GM21576 (cell line): ENCODE data around the gene ZP3.
A peak's percentile ranks its signal among the peaks of the same experiment; 100 is the strongest.
"Not testable (repeated sequence)": the region's sequence is repeated elsewhere in the genome, so short reads cannot be mapped to it uniquely, and the experiment has no call there.

Source experiments
- ATAC-seq: cut with Tn5 transposase; IDR thresholded peaks from one replicate; pipeline ENCODE4 v1.9.1; 2021; ENCODE audit warnings: mild to moderate bottlenecking, moderate library complexity; ENCODE audit not compliant: unreplicated experiment

The ZP3 gene

DNA sequence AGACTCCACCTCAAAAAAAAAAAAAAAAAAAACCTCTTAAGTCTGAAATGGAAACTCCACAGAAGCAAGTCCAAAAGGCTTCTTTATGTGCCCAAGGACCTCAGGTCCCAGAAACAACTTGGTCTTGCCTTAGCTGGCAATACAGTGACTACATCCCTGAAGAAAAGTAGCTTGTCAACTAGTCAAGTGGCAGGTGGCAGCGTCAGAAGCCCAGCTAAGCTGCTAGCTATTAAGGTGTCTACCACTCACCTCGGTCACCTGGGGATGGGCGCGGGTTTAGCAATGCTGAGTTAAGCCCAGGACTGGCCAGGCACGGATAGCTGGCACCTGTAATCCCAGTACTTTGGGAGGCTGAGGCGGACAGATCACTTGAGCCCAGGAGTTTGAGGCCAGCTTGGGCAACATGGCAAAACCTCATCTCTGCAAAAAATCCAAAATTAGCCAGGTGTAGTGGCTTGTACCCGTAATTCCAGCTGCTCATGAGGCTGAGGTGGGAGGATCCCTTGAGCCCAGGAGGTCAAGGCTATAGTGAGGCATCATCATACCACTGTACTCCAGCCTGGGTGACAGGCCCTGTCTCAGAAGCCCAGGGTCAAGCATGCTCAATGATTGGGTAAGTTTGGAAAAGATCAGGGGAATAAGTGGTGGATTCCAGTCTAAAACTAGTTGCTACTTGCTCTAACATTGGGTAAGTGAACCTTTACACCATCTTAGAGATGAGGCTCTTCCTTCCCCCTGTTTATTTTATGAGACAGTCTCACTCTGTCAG, 14.6 kb downstream of the ZP3 start:
- ATAC-seq, result not testable (repeated sequence)

GRCh38 chr7:76440404-76440803, 15.7 kb downstream of the ZP3 start:
- ATAC-seq, result not testable (repeated sequence)

GRCh38 chr7:76441792-76442191, 17.0 kb downstream of the ZP3 start:
- peak; percentile 34 for ATAC-seq

GRCh38 chr7:76442664-76443446, 18.1 kb downstream of the ZP3 start:
- not testable (repeated sequence) for ATAC-seq

GRCh38 chr7:76443846-76444245, 19.1 kb downstream of the ZP3 start:
- ATAC-seq, result not testable (repeated sequence)

DNA sequence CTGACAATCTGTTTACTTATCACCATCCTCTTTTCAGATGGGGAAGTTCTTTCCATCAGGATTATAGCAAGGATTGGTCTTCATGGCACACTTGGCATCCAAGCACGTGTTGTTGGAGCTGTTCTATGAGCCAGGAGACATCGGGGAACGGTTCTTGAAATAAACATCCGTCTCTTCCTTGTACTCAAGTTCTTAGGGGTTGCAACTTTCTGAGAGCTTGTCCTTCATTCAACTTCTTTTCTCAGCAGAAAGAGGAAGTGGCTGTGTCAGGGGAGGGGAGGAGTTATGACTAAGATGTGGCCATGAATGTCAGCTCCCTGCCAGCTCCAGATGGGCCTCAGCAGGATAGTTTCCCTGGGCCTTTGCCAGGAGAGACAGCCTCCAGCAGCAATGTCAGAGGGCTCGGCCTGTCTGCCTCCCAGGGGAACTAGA, 20.8 kb downstream of the ZP3 start:
- peak; percentile 87 for ATAC-seq

DNA sequence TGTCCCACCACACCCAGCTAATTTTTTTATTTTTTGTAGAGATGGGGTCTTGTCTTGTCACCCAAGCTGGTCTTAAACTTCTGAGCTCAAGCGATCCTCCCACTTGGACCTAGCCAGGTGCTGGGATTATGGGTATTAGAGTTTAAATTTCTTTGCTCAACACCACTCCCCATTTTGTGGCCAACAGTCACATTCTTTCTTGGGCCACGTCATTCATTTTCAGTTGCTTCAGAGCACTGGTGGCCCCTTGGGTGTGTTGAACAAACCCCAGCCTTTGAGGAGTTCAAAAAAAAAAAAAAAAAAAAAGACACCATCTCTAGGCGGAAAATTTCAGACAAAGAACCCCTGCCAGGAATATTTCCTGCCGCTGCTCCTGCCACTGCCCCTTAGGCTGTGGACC, 32.3 kb downstream of the ZP3 start:
- ATAC-seq, result not testable (repeated sequence)

- not testable (repeated sequence) for ATAC-seq
These were observed 33.8 kb downstream of the ZP3 start for GRCh38 chr7:76458504-76458903.

DNA sequence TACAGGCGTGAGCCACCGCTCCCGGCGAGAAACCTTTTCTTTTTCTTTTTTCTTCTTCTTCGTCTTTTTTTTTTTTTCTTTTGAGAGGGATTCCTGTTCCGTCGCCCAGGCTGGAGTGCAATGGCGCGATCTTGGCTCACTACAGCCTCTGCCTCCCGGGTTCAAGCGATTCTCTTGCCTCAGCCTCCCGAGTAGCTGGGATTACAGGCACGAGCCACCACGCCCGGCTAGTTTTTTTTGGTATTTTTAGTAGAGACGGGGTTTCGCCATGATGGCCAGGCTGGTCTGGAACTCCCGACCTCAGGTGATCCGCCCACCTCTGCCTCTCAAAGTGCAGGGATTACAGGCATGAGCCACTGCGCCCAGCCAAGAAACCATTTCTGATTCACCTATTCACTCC, 36.0 kb downstream of the ZP3 start:
- ATAC-seq, result not testable (repeated sequence)

DNA sequence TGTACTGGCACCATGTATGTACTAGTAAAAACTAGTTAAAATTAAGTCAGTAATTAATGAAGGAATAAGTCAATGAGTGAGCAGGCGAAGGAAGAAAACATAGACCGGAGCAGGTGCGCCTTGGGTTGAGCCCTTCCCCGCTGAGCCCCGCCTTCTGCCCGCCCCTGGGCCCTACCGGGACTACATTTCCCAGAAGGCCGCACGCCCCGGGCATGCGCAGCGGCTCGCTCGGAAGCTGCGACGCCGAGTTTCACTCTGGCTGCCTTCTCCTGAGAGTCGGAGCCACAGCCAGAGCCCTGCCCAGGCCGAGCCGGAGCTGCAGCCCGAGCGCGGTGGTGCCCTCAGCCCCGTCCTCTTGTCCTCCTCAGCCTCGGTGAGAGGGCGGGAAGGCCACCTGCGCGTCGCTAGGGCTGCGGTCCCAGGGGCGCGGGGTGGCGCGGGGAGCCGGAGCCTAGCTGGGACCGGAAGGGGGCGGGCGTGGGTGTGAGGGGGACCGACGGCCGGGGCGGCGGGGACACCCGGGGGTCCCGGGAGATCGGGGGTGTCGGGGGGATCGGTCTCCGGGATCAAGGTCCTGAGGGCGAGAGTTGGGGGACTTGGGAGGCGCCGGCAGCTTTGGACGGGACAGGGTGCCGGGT, 36.8 kb downstream of the ZP3 start, which contains the start of gene DTX2:
DTX2 (plus strand) TSS at position 246 of the 638 bp plus-strand sequence. CDS start 18,801 bp downstream, outside the sequence.
- ATAC-seq, result peak; percentile 96

DNA sequence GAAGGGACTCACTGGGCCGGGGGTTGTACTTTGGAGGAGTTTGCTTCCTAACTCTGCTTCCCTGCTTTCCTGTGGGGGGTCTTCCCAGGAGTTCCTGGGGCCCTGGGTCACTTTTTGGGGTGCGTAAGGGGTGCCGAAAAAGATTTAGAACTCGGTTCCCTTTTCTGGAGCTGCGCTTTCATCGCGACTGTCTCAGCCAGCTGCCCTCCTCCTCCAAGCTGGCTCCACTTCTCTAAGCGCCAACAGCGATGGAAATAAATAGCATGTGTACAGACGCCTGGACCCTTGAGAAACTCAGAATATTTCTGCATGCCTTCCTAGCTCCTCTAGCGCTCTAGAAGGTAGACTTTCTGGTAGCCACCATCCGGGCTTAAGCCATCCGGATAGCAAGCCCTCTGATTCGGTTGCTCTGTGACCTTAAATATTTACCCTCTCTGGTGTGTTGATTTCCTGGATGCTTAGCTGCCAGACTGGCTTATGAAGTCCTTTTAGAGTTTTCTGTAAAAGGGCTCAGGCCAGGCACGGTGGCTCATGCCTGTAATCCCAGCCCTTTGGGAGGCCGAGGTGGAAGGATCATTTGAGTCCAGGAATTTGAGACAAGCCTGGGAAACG, 37.6 kb downstream of the ZP3 start:
- peak; percentile 30 for ATAC-seq

DNA sequence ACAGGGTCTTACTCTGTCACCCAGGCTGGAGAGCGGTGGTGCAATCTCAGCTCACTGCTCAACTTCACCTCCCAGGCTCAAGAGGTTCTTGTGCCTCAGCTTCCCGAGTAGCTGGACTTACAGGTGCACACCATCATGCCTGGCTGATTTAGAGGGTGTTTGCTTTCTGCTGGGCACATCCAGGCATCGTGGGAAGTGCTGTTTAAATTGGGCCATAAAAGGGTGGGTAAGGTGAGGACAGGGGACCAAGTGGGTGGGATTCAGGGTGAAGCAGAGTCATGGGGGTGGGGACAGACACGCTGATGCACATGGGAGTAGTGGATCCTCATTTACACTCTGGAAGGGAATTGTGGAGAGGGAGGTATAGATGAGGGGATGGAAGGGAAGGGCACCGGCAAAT, 40.2 kb downstream of the ZP3 start:
- not testable (repeated sequence) for ATAC-seq

GRCh38 chr7:76465950-76466349, 41.2 kb downstream of the ZP3 start:
- not testable (repeated sequence) for ATAC-seq

DNA sequence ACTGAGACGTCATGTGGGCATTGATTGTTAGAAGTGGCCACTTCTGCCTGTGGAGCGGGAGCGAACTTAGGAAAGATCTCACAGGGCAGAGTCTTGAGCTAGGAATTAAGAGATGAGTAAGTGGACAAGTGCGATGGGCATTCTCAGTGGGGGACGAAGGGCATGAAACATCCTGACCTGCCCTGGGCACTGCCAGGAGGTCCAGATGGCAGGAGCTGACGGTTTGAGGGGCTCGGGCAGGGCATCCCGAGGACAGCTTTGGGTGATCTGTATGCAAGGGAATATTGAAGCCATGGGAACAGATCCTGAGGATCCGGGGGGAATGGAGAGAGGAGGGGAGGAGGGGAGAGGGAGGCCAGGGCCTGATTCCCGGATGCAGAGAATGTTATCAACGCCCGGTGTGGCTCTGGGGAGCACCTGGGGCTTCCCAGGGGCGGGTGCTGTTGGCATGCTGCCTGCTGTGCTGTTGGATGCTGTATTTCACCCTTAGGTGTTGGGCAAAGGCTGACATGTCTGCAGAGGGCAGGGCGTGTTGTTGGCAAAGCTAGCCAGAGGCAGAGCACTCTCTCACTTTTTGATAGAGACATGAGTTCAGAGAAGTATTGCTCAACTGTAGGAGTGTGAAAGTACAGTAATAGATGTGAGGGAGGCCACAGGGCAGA, 43.1 kb downstream of the ZP3 start:
- ATAC-seq, result not testable (repeated sequence)

DNA sequence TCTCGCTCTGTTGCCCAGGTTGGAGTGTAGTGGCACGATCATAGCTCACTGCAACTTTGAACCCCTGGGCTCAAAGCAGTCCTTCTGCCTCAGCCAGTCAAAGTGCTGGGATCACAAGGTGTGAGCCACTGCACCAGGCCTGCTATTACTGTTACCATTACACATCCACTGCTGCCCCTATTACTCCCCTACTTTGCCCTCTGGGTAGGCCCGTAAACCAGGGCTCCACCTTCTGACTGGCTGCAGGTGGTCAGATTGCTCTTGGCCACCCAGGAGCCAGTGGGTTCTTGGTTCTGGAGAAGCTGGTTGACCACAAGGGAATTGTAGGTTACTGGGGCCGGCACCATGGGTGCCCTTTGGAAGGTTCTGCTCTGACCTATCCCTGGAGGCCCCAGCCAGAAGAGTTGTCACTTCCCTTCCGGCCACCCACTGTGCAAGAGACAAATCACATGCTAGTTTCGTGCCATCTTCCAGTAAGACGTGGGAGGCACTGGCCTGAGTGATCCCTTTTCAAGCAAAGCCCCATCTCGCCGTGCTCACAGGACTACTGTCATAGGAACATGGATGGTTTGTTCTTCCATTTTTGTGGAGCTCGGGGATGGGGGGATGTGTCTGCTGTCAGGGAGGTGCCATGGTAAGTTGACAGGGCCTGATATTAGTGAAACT, 46.9 kb downstream of the ZP3 start:
- not testable (repeated sequence) for ATAC-seq

- ATAC-seq, result not testable (repeated sequence)
These were observed 48.3 kb downstream of the ZP3 start for GRCh38 chr7:76473097-76473496.

DNA sequence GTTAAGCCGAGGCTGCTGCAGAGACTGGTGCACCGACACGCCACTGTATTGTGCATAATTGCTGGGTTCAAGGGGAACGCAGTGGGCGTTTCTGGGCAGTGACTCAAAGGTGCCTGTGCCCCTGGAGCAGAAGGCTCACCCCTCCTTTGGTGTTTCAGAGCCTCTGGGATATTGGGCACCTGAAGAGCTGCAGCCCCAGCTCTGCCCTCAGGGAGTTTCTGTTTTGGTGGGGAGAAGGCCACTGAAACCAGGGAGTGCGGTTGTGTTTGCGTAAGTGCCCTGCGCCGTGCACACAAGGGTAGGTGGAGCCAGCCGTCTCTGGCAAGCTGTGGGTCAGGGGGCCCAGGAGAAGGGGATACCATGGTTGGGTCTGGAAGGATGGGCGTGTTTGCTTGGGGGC, 51.5 kb downstream of the ZP3 start:
- not testable (repeated sequence) for ATAC-seq

DNA sequence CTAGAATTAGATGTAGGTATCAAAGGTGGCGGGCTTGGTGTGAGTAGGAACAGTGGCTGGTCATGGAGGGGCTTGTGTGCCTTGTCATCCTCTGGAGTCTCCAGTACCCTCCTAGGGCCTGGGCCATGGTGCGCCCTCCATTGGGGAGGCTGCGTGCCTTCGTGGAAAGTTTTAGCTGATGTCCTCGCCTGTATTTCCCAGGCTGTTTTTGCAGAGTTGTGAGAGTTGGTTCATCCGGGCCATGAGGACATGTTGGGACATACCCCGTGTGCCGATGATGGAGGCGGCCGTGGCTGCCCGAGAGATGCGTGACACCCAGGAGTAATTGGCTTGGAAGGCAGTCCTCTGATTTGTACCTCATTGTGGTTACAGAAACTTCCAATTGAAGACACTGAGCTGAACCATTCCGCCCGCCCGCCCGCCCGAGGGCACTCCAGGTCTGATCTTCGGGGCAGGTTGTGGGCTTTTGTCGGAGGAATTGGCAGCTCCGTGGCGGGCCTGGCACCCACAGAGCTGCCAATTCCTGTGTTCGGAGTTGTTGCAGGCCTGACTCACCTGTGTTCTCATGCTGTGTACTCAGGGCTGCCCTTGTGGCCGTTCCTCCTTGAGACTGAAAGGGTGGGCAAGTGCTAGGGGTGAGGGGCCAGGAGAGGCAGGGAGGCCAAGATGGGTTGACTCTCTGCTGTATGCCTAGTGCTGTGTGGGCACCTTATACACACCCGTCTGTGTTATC, 52.2 kb downstream of the ZP3 start:
- ATAC-seq, result not testable (repeated sequence)

GRCh38 chr7:76479628-76480027, 54.9 kb downstream of the ZP3 start:
- ATAC-seq, result not testable (repeated sequence)
